ENCODE data around the gene MAN2B1.

DNA sequence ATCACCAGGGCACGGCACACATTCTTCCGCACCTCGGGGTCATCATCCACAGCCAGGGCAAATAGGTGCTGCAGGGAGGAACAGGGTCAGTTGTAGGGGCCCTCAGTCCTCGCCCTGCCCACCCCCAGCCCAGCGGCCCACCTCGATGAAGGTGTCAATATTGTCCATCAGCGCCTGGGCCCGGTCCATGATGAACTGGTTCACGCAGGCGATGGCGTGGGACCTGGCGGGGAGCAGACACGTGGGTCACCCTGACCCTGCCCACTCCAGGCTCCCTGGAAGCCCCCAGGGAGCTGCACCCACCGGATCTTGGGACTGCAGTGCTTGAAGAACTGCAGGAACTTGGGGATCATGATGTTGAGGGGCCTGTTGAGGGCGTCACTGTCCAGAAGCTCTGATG lies 48.6 kb upstream of the MAN2B1 start:
- TF ChIP-seq, protein P1, sequence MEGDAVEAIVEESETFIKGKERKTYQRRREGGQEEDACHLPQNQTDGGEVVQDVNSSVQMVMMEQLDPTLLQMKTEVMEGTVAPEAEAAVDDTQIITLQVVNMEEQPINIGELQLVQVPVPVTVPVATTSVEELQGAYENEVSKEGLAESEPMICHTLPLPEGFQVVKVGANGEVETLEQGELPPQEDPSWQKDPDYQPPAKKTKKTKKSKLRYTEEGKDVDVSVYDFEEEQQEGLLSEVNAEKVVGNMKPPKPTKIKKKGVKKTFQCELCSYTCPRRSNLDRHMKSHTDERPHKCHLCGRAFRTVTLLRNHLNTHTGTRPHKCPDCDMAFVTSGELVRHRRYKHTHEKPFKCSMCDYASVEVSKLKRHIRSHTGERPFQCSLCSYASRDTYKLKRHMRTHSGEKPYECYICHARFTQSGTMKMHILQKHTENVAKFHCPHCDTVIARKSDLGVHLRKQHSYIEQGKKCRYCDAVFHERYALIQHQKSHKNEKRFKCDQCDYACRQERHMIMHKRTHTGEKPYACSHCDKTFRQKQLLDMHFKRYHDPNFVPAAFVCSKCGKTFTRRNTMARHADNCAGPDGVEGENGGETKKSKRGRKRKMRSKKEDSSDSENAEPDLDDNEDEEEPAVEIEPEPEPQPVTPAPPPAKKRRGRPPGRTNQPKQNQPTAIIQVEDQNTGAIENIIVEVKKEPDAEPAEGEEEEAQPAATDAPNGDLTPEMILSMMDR (conservative IDR thresholded peaks at IDR 0.05; ENCODE audit: low read length), result no peak
- no peak for TF ChIP-seq EZH2phosphoT487 (IDR thresholded peaks at IDR 0.05; ENCODE audit: borderline replicate concordance)
